HepG2 (cell line): ENCODE data around the gene HRCT1. TPM values are rescaled to one million over a fixed set of nuclear protein-coding genes. Genes with fewer than 3 reads are reported as not detected.

ENCODE experiments used
- ASH2L ChIP-seq: fragments of 300-600, 200-600 bp; sonication (generic); IDR thresholded peaks from 2 replicates; pipeline ENCODE4 v1.7.0; 2017; ENCODE audit warnings: low read depth, mild to moderate bottlenecking, moderate library complexity, mixed read lengths, low read length; ENCODE audit not compliant: insufficient read length
- ATF3 ChIP-seq: sonication (generic); formaldehyde crosslinking; IDR thresholded peaks from 2 replicates; pipeline ENCODE4 v1.4.0; 2020; ENCODE audit warnings: missing genetic modification reagents
- BHLHE40 ChIP-seq: IDR thresholded peaks from 2 replicates; pipeline ENCODE4 v1.6.1; 2011; ENCODE audit warnings: low read length, improper control_type of control experiment
- BRCA1 ChIP-seq: sonication (generic); formaldehyde crosslinking; IDR thresholded peaks from 2 replicates; pipeline ENCODE4 v1.4.0; 2020; ENCODE audit warnings: missing genetic modification reagents
- EED ChIP-seq: sonication (generic); formaldehyde crosslinking; IDR thresholded peaks from 2 replicates; pipeline ENCODE4 v1.5.0; 2020; ENCODE audit warnings: mild to moderate bottlenecking, missing genetic modification reagents
- EP300 ChIP-seq, 3 experiments: sonication (generic) in 1 of 3; formaldehyde crosslinking in 1 of 3; IDR thresholded peaks; 2 replicates each; pipeline versions ENCODE4 v1.5.1 to v1.6.1; 2011 to 2020; ENCODE audit warnings: low read depth in 2 of 3, low read length in 2 of 3, borderline replicate concordance in 1 of 3, improper control_type of control experiment in 1 of 3, mild to moderate bottlenecking in 1 of 3, missing genetic modification reagents in 1 of 3, moderate library complexity in 1 of 3
- FOSL1 ChIP-seq: sonication (generic); formaldehyde crosslinking; IDR thresholded peaks from 2 replicates; pipeline ENCODE4 v1.9.0; 2021; ENCODE audit warnings: missing genetic modification reagents, borderline replicate concordance
- GABPA ChIP-seq, 2 experiments: IDR thresholded peaks; 2 replicates each; pipeline ENCODE4 v1.6.1; 2011 to 2016; ENCODE audit warnings: low read depth in 2 of 2, low read length in 1 of 2, missing biosample characterization in 1 of 2, missing genetic modification characterization in 1 of 2
- IKZF5 ChIP-seq: IDR thresholded peaks from 2 replicates; pipeline ENCODE4 v1.6.1; 2018; ENCODE audit warnings: missing genetic modification reagents, mild to moderate bottlenecking, missing compliant biosample characterization
- ISL2 ChIP-seq: sonication (generic); formaldehyde crosslinking; IDR thresholded peaks from 2 replicates; pipeline ENCODE4 v1.5.0; 2020; ENCODE audit warnings: missing genetic modification reagents
- JUN ChIP-seq: sonication (generic); formaldehyde crosslinking; IDR thresholded peaks from 2 replicates; pipeline ENCODE4 v1.4.0; 2020; ENCODE audit warnings: mild to moderate bottlenecking, missing genetic modification reagents
- JUND ChIP-seq: sonication (generic); formaldehyde crosslinking; IDR thresholded peaks from 2 replicates; pipeline ENCODE4 v1.8.0; 2022; ENCODE audit warnings: mild to moderate bottlenecking, missing genetic modification reagents
- NR2C2 ChIP-seq: sonication (generic); formaldehyde crosslinking; IDR thresholded peaks from 2 replicates; pipeline ENCODE4 v1.4.0; 2020; ENCODE audit warnings: missing genetic modification reagents, mild to moderate bottlenecking, moderate library complexity, borderline replicate concordance
- RNF2 ChIP-seq: fragments of 450-650 bp; conservative IDR thresholded peaks from 2 replicates; pipeline ENCODE4 v1.6.1; 2016; ENCODE audit warnings: low read depth
- SIN3A ChIP-seq: IDR thresholded peaks from 2 replicates; pipeline ENCODE4 v1.6.1; 2011; ENCODE audit warnings: low read depth, mild to moderate bottlenecking, control low read depth, low read length, borderline replicate concordance
- ZBTB43 ChIP-seq: sonication (generic); formaldehyde crosslinking; conservative IDR thresholded peaks from 2 replicates; pipeline ENCODE4 v1.4.0; 2020; ENCODE audit warnings: missing genetic modification reagents
- ZFP41 ChIP-seq: sonication (generic); formaldehyde crosslinking; IDR thresholded peaks from 2 replicates; pipeline ENCODE4 v1.4.0; 2020; ENCODE audit warnings: mild to moderate bottlenecking, missing genetic modification reagents, borderline replicate concordance
- ZFP62 ChIP-seq: sonication (generic); formaldehyde crosslinking; IDR thresholded peaks from 2 replicates; pipeline ENCODE4 v1.4.0; 2020; ENCODE audit warnings: missing genetic modification reagents
- ZIK1 ChIP-seq: sonication (generic); formaldehyde crosslinking; IDR thresholded peaks from 2 replicates; pipeline ENCODE4 v1.5.0; 2020; ENCODE audit warnings: mild to moderate bottlenecking, low read depth, missing genetic modification reagents, borderline replicate concordance
- ZMAT5 ChIP-seq: sonication (generic); formaldehyde crosslinking; IDR thresholded peaks from 2 replicates; pipeline ENCODE4 v1.5.0; 2020; ENCODE audit warnings: mild to moderate bottlenecking, low read depth, missing genetic modification reagents, borderline replicate concordance
- ZNF317 ChIP-seq: sonication (generic); formaldehyde crosslinking; IDR thresholded peaks from 2 replicates; pipeline ENCODE4 v1.5.0; 2020; ENCODE audit warnings: mild to moderate bottlenecking, missing genetic modification reagents
- ZNF335 ChIP-seq: sonication (generic); formaldehyde crosslinking; IDR thresholded peaks from 2 replicates; pipeline ENCODE4 v1.4.0; 2020; ENCODE audit warnings: missing genetic modification reagents
- ZNF354B ChIP-seq: sonication (generic); formaldehyde crosslinking; IDR thresholded peaks from 2 replicates; pipeline ENCODE4 v1.8.0; 2022; ENCODE audit warnings: mild to moderate bottlenecking, missing genetic modification reagents
- ZNF446 ChIP-seq: sonication (generic); formaldehyde crosslinking; IDR thresholded peaks from 2 replicates; pipeline ENCODE4 v1.5.0; 2020; ENCODE audit warnings: mild to moderate bottlenecking, missing genetic modification reagents
- ZNF460 ChIP-seq: sonication (generic); formaldehyde crosslinking; IDR thresholded peaks from 2 replicates; pipeline ENCODE4 v1.5.1; 2020; ENCODE audit warnings: missing genetic modification reagents, mild to moderate bottlenecking, borderline replicate concordance
- ZNF598 ChIP-seq: sonication (generic); formaldehyde crosslinking; IDR thresholded peaks from 2 replicates; pipeline ENCODE4 v1.5.1; 2020; ENCODE audit warnings: mild to moderate bottlenecking, missing genetic modification reagents, borderline replicate concordance
- ZSCAN22 ChIP-seq: sonication (generic); formaldehyde crosslinking; IDR thresholded peaks from 2 replicates; pipeline ENCODE4 v1.4.0; 2020; ENCODE audit warnings: mild to moderate bottlenecking, missing genetic modification reagents
- ZSCAN29 ChIP-seq: sonication (generic); formaldehyde crosslinking; conservative IDR thresholded peaks from 2 replicates; pipeline ENCODE4 v1.4.0; 2020; ENCODE audit warnings: mild to moderate bottlenecking, missing genetic modification reagents
- polyA plus RNA-seq, 8 experiments: library from polyadenylated mRNA; depleted of rRNA in 3 of 8; stranded (reverse) in 7 of 8; unstranded in 1 of 8; fragments of >200 nt; fragmentation: Illumina TruSeq in 4 of 8; extraction: Trizol in 4 of 8; gene quantifications; 2 replicates each; pipeline versions ENCODE4 v1.2.1 to v1.2.3, GENCODE V29; 2011 to 2016; ENCODE audit warnings: low read depth in 4 of 8, missing spikeins in 1 of 8, mixed read lengths in 1 of 8; ENCODE audit not compliant: insufficient read depth in 1 of 8
- total RNA-seq, 5 experiments: library from RNA; depleted of rRNA; stranded (reverse); fragments of >200 nt; fragmentation: Illumina TruSeq; extraction: Trizol; gene quantifications; 2 replicates each; pipeline ENCODE4 v1.2.3, GENCODE V29; 2016; ENCODE audit warnings: low read depth in 1 of 5

HRCT1 gene
- total and polyA plus RNA-seq, 2 of the 13 experiments (the other 11 are each of a cell fraction or from before 2014, with no cell fraction given): 0.13 TPM; not detected in 1

- TF ChIP-seq ASH2L (no peak), BRCA1 (no peak), ZSCAN22 (CRISPR knock-in tag) (no peak), ZNF446 (CRISPR knock-in tag) (no peak), IKZF5 (CRISPR knock-in tag) (no peak), JUND (CRISPR knock-in tag) (peak; percentile 77; the same call in 1 of the 2 replicates), EED (CRISPR knock-in tag) (no peak), ZNF335 (CRISPR knock-in tag) (no peak), ZNF598 (no peak), ZFP62 (CRISPR knock-in tag) (no peak), ZMAT5 (no peak), RNF2 (no peak), SIN3A (no peak), ZBTB43 (CRISPR knock-in tag) (no peak), ZNF317 (CRISPR knock-in tag) (peak; percentile 53; the same call in 1 of the 2 replicates), ZSCAN29 (CRISPR knock-in tag) (0 out of 2 replicates have a peak, but pooled peaks have one; percentile 40), ZNF354B (CRISPR knock-in tag) (no peak), JUN (CRISPR knock-in tag) (0 out of 2 replicates have a peak, but pooled peaks have one; percentile 28), ZNF460 (CRISPR knock-in tag) (no peak), FOSL1 (CRISPR knock-in tag) (peak; percentile 52; the same call in 1 of the 2 replicates), ISL2 (CRISPR knock-in tag) (no peak), NR2C2 (CRISPR knock-in tag) (no peak), ZFP41 (CRISPR knock-in tag) (no peak), ATF3 (CRISPR knock-in tag) (peak; percentile 71), BHLHE40 (no peak), ZIK1 (CRISPR knock-in tag) (no peak), EP300 (IDR thresholded peaks at IDR 0.05; ENCODE audit: low read depth in 2 of 2, low read length in 2 of 2) (no peak), EP300 (CRISPR knock-in tag; IDR thresholded peaks at IDR 0.05; ENCODE audit: borderline replicate concordance) (no peak), GABPA (IDR thresholded peaks at IDR 0.05; ENCODE audit: low read depth, low read length) (no peak), GABPA (CRISPR knock-in tag; IDR thresholded peaks at IDR 0.05; ENCODE audit: low read depth) (peak; percentile 53)
Observed at GRCh38 chr9:35907711-35908503, 1.9 kb downstream of the HRCT1 start (continued).
